Left ventricle myocardium superior (tissue), 1 donor: ENCODE results near the gene RALGAPA2. TPM values are rescaled to one million over a fixed set of nuclear protein-coding genes. Genes with fewer than 3 reads are reported as not detected.
"Not testable (repeated sequence)": the region's sequence is repeated elsewhere in the genome, so short reads cannot be mapped to it uniquely, and the experiment has no call there.

Experiments
- ATAC-seq: fragments of 200-7000 bp; cut with Tn5 transposase; one replicate; pipeline ENCODE4 v1.9.1; 2020; ENCODE audit warnings: mild to moderate bottlenecking, moderate library complexity
- DNase-seq: peaks from one replicate; pipeline ENCODE4 v3.0.0-alpha.2; 2020
- intact Hi-C: fragments of 100-400 bp; cut with micrococcal nuclease; formaldehyde crosslinking; loops from one replicate; pipeline ENCODE4 v1.11.0; 2022
- total RNA-seq: library from RNA; stranded (reverse); fragmentation: NEBNext Ultra II Directional; extraction: Animal tissue kit (Norgen Biotek cat#: 25700); gene quantifications from one replicate; pipeline ENCODE4 v1.2.1, GENCODE V29; 2021
- donor health status: DM: no; HTN: yes; CAD: no; lungs with severe emphysema.

The RALGAPA2 gene
- total RNA-seq, 1 donor from 2014 or later = 18.9 TPM

DNA sequence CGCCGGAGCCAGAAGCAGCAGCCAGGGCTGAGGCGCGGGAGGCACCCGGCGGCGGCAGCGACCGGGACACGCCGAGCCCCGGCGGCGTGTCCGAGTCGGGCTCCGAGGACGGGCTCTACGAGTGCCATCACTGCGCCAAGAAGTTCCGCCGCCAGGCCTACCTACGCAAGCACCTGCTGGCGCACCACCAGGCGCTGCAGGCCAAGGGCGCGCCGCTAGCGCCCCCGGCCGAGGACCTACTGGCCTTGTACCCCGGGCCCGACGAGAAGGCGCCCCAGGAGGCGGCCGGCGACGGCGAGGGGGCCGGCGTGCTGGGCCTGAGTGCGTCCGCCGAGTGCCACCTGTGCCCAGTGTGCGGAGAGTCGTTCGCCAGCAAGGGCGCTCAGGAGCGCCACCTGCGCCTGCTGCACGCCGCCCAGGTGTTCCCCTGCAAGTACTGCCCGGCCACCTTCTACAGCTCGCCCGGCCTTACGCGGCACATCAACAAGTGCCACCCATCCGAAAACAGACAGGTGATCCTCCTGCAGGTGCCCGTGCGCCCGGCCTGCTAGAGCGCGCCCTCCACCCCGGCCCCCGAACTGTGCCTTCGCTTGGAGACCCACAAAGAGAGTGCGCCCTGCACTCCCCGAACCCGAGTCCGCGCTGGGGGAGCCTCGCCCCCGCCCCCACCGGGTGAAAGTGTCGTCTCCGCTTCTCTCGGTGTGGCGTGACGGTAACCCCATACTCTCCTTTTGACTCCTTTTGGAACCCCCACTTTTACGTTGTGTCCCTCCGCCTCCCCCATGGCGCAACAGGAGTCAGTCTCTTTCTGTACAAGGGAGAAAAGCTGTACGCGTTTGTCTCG, 343.0 kb downstream of the RALGAPA2 start:
- DNase-seq (no peak), ATAC-seq (no peak)
- intact Hi-C loops = no loop called here

DNA sequence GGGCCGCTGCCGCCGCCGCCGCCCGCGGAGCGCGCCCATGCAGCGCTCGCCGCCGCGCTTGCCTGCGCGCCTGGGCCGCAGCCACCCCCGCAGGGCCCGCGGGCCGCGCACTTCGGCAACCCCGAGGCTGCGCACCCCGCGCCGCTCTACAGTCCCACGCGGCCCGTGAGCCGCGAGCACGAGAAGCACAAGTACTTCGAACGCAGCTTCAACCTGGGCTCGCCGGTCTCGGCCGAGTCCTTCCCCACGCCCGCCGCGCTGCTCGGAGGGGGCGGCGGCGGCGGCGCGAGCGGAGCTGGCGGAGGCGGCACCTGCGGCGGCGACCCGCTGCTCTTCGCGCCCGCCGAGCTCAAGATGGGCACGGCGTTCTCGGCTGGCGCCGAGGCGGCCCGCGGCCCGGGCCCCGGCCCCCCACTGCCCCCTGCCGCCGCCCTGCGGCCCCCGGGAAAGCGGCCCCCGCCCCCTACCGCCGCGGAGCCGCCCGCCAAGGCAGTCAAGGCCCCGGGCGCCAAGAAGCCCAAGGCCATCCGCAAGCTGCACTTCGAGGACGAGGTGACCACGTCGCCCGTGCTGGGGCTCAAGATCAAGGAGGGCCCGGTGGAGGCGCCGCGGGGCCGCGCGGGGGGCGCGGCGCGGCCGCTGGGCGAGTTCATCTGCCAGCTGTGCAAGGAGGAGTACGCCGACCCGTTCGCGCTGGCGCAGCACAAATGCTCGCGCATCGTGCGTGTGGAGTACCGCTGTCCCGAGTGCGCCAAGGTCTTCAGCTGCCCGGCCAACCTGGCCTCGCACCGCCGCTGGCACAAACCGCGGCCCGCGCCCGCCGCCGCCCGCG, 343.8 kb downstream of the RALGAPA2 start:
- ATAC-seq = no peak
- intact Hi-C loops = no loop called here
- no peak for DNase-seq

DNA sequence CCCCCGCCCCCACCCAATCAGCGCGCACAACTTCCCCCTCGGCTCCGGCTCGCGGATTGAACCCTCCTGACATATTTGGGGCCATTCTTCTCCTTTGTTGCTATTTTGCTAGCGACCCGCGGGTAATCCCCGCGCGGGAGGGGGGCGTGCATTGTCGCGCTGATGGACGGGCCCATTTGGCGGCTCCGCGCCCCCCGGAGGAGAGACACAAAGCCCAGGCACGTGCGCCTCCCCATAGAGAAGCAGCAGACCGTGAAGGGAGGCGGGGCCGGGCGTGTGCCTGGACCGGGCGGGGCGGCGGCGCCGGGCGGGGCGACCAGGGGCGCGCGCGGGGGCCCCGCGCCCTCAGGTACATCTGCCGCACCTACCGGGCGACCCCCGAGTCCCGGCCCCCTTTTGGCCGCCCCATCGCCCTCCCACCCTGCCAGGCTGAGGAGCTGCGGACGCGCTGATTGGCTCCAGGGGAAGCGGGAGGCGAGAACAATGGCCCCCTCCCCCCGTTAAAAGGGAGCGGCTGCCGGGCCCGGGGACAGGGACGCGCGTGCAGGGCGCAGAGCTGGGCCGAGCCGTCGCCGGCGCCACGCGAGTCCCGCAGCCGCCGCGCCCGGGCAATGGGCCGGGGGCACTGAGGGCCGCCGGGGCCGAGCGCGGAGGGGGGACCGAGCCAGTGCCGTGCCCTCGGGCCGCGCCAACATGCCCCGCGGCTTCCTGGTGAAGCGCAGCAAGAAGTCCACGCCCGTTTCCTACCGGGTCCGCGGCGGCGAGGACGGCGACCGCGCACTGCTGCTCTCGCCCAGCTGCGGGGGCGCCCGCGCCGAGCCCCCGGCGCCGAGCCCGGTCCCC, 344.6 kb downstream of the RALGAPA2 start, which contains the start of gene INSM1:
Gene INSM1 (plus strand): TSS at position 530 of the 843 bp plus-strand sequence. CDS start 164 bp downstream, at position 694.
- intact Hi-C loops = no loop called here
- DNase-seq = no peak
- ATAC-seq = no peak

DNA sequence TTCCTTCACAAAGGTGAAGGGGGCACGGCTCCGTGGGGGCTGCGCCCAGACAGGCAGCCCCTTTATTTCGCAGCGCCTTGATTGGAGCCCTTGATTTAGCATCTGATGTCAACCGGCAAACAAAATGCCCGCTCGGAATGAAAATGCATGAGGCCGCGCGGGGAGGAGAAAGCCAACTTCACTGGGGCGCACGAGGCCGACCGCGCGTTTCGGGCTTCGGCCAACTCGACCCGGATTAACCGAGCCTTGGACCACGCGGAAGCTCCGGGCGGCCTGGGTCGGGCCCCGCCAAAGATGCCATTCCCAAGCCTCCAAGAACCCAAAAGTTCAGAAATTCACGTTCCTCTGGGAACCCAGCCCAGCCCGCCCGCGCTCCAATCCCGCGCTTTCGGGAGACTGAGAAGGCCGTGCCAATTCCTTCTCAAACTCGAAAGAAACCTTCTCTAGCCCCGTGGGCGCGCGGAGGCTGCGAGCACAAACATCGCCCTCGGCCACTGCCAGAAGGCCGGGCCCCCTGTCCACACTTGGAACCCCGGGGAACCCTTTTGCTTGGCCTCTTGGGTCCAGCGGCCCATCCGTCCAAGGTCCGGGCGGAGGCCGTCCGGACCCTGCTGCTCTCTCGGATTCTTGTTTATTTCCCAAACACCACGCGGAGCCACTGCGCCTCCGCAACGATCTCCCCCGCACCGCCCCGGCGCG, 345.4 kb downstream of the RALGAPA2 start:
- no peak for ATAC-seq
- no peak for DNase-seq
- intact Hi-C loops = no loop called here

DNA sequence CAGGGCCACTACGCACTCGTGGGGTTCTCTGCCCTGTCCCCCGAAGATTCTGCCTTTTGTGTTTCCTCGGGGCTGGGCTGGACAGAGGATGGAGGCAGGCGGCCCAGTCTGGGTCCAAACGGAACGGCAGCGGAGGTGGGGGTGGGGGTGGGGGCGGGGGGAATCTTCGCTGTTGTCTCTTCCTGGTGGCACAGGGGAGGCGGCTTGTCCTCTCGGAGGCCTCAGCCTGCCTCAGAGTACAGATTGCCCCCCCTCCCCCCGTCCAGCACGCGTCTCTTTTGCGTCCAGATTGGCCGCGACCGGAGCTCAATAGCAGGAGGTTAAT, 345.9 kb downstream of the RALGAPA2 start:
- no peak for ATAC-seq

DNA sequence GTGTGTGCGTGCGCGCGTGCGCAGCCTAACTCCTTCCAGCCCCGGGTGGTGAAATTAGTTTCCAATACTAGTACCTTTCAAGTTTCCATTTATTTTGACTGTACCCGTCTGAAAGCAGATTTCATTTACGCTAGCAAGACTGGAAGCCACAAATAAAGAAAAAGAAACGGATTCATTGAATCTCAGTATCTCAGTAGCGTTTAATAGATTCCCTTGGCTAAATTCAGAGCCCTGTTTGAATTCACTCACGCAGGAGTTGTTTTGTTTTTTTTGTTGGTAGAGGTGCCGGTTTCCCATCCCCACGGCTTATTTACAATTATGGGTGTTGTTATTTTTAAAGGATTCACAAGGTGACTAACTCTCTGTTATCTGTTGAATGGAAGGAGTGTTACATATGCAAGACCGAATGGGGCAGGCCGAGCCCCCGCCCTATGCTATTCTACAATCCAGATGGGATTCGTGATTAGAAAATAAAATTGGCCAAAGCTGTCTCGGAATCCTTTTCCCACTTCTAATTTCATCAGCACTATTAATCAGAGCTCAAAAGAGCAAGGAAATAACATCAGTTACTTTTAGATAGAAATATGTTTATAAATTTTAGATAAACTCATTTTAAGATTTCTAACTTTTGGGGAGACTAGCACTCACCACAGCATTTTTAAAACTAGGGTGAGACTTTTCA, 346.8 kb downstream of the RALGAPA2 start:
- intact Hi-C loops = no loop called here
- ATAC-seq (no peak), DNase-seq (no peak)

More for the DNA sequence above, 345.9 kb downstream of the RALGAPA2 start:
- intact Hi-C loops = no loop called here
- no peak for DNase-seq

DNA sequence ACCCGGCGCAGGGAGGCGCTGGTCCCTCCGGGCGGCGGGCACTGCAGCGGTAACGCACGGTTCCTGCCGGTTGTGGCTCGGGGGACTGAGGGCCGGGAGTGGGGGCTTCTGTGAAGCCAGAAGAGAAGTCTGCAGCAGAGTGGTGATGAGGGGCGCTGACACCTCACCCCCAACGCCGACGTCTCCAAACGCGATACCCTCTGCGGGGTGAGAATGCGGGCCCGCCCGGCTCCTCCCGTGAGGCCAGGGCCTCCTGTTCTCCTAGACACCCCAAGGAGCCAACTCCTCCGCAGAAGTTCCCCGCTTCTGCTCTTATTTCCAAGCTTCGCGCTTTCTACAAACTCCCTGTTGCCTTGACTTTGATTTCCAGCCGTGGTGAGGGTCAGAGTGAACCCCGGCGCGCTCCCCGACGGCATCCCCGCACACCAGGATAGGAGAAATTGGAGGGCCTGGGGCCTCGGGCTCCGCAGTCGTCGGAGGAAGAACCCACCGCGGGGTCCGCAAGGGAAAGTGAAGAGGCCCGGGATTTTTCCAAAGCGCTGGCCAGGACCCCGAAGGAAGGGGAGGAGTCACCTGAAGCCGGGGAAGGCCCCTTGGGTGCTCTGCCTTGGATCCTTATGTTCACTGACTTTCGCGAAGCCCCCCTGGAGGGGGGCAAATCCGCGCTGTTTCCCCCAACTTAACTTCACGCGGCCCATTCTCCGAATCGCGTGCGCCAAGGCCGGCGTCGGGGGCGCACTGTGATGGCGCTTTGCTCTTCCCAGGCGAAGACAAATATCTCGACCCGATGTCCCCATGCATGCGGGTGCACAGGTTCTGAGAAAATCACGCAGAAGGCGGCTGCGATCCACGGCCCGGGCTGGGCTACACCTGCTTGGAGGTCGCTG, 347.6 kb downstream of the RALGAPA2 start:
- no peak for ATAC-seq
- intact Hi-C loops = no loop called here
- no peak for DNase-seq

DNA sequence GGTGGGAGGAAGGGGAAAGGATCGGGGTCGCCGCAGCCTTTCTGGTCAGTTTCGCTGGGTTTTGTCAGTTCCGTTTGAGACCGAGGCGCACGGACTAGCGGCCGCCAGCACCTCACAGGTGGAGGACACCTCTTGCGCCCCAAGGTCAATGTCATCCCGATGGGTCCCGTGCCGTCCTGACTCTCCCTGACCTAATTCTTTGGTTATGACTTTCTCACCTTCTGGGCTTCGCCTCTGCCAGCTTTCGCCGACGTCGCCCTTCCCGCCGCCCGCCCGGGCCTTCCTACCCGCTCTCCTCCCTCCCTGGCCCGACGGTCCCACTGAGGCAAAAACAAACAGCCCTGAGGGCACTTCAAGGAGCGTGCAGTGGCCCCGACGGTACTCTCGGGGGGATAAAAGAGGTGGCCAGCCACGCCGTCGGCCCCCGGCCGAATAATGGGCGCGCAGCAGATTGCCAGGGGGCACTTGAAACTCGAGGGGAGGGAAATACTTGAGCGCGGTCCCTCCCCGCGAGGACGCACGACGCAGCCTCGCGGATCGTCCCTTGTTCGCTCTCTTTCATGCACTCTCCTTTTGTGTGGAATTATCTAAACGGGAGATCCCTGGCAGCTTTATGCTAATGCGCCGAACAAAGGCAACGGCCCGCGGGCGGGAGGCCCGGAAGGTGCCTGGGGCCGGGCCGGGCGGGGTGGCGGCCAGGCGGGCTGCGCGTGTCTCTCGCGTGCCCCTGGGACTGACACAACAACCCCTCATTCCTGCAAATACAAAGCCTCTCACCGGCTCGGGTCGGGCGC, 348.4 kb downstream of the RALGAPA2 start:
- intact Hi-C loops = no loop called here
- ATAC-seq (no peak), DNase-seq (no peak)

DNA sequence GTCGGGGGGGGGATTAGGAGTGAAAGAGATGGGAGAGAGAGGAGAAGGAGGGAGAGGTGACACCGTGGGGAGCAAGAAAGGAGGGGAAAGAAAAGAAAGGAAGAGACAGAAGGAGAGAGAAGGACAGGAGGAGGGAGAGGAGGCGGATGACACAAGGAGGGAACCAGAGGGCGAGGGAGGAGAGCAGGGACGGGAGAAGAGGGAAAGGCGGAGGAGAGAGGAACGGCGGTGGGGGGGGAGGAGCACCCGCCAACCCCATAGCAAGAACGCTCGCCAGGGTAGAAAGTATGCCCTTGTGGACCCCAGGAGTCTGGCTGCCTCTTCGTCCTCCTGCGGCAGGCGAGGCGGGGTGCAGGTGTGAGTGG, 349.0 kb downstream of the RALGAPA2 start:
- intact Hi-C loops = no loop called here
- ATAC-seq = no peak
- DNase-seq = no peak

DNA sequence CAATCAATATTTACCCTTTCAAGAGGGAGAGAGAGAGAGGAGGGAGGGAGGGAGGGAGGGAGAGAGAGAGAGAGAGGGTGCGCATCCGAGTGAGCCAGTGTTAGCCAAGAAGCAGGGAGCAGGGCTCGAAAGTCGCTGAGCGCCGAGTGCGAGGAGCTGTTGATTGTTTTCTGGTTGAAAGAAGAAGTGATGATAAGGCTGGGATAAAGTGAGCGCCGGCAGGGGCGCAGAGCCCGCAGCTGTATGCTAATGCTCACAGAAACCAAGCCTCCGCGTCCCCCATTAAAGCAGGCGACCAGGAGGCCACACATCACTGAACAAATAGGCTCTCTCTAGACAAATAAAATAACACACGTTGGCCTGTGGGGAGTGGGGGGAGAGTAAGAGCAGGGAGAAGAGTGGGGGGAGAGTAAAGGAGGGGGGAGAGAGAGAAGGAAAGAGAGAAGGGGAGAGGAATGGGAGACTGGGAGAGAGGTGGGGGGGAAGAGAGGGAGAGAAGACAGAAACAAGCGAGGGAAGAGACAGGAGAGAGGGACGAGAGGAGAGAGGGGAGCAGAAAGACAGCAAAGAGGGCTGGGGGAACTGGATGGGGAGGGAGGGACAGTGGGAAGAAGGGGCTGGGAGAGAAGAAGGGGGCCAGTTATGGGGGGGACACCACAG, 349.5 kb downstream of the RALGAPA2 start:
- intact Hi-C loops = no loop called here
- no peak for ATAC-seq
- no peak for DNase-seq

DNA sequence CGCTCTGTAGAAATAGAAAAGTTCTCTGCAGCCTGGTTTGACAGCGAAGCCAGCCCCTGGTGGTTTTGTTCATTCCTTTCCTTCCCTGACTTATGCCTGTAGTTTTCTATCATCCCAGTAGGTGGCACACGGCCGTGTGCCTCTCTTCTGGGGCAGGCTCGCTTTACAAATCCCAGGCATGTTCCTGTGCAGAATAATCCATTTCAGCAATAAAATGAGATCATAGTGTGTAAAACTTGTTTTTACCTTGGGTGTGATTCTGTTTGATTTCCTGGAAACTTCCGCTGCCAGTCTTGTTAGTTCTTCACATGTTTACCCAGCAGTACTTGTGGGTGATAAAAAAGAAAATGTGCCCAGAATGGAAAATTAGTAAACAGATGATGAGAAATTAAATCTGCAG, 352.0 kb downstream of the RALGAPA2 start:
- intact Hi-C loops = no loop called here
- no peak for DNase-seq
- peak; percentile 78 for ATAC-seq

DNA sequence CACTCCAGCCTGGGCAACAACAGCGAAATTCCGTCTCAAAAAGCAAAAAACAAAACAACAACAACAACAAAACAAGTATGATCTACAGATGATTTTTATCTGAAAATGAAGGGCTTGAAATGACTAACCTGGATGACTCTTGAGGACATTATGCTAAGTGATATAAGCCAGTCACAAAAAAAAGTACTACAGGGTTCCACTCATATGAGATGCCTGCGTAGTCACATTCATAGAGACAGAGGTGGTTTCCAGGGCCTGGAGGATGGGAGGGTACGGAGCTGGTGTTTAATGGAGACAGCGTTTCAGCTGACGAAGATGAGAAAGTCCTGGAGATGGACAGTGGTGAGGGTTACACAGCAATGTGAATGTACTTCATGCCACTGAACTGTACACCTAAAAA, 352.8 kb downstream of the RALGAPA2 start:
- ATAC-seq = no peak

DNA sequence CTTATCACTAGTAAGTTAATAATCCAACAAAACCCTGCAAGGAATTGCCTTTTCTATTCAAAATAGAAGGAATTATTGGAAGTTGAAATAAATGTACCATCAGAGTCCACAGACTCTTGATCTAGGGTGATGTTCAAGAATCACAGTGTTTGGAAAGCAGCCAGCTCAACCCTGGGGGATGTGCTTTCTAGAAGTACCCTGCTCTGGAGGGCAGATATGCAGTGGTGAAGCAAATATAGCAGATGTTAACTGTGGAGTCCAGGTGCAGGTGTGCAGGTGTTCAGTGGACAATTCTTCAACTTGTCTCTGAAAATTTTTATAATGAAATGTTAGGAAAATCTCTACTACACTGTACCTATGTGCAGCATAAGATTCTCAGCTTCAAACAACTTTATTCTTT, 353.6 kb downstream of the RALGAPA2 start:
- intact Hi-C loops = no loop called here
- DNase-seq = no peak
- no peak for ATAC-seq

More for the DNA sequence above, 352.8 kb downstream of the RALGAPA2 start:
- no peak for DNase-seq
- intact Hi-C loops = no loop called here

DNA sequence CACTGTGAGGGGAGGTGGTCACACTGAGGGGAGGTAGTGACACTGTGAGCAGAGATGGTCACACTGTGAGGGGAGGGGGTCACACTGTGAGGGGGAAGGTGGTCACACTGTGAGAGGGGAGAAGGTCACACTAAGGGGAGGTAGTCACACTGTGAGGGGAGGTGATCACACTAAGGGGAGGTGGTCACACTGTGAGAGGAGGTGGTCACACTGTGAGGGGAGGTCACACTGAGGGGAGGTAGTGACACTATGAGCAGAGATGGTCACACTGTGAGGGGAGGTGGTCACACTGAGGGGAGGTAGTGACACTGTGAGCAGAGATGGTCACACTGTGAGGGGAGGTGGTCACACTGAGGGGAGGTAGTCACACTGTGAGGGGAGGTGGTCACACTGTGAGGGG, 356.9 kb downstream of the RALGAPA2 start:
- DNase-seq, ATAC-seq, intact Hi-C loops: not testable (repeated sequence)

DNA sequence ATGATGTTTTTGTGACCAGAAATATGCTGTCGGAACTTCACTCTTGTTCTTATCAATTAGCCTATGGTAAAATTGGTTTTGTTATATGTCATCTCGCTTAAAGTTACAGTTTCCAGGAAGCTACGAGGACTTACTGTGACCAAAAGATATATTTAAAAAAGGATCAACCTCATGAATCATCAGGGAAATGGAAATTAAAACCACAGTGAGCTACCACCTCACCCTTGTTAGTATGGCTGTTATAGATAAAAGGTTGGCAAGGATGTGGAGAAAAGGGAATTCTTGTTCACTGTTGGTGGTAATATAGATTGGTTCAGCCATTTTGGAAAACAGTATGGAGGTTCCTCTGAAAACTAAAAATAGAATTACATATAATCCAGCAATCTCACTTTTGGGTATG, 358.9 kb downstream of the RALGAPA2 start:
- no peak for ATAC-seq
- intact Hi-C loops = no loop called here

DNA sequence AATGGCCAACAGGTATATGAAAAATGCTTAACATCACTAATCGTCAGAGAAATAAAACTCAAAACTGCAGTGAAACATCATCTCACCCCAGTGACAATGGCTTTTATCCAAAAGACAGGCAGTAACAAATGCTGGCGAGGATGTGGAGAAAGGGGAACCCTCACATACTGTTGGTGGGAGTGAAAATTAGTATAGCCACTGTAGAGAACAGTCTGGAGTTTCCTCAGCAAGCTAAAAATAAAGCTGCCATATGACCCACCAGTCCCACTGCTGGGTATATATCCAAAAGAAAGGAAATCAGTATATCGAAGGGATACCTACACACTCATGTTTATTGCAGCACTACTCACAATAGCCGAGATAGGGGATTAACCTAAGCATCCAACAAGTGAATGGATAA, 368.0 kb downstream of the RALGAPA2 start:
- ATAC-seq (no peak), DNase-seq (no peak)
- intact Hi-C loops = no loop called here

More for the DNA sequence above, 358.9 kb downstream of the RALGAPA2 start:
- no peak for DNase-seq
